GM12875 (cell line): ENCODE data around the gene IQSEC1.

ENCODE experiments used
- H3K4me3 ChIP-seq: one replicate; pipeline ENCODE4 v1.5.1; 2011; ENCODE audit warnings: low read depth, low read length, control low read depth
- TF ChIP-seq, protein P1 (sequence below): IDR thresholded peaks from 2 replicates; pipeline ENCODE4 v1.5.1; 2011; ENCODE audit warnings: low read depth, mild to moderate bottlenecking, control low read depth, inconsistent platforms, low read length, moderate library complexity, borderline replicate concordance; ENCODE audit not compliant: insufficient read depth

The IQSEC1 gene

DNA sequence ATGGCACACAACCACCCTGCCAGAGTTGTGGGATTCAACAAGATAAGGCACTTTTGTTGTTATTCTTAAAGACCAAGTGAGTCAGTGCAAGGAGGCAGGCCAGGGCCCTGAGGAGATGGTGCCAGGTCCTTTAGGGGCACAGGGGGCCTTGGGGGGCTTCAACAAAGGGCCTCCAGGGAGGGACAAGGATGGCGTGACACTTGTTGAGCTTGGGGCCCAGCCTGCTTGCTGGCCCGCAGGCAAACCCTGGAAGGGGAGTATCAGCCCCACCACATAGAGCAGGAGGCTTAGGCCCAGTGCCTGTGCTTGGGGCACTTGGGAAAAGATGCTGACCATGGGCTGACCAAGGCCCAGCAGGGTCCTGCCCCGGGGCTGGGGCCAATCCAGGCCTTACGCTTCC is 5.5 kb downstream of the IQSEC1 start:
- H3K4me3 ChIP-seq, result no peak overlapping the region
- TF ChIP-seq, protein P1, sequence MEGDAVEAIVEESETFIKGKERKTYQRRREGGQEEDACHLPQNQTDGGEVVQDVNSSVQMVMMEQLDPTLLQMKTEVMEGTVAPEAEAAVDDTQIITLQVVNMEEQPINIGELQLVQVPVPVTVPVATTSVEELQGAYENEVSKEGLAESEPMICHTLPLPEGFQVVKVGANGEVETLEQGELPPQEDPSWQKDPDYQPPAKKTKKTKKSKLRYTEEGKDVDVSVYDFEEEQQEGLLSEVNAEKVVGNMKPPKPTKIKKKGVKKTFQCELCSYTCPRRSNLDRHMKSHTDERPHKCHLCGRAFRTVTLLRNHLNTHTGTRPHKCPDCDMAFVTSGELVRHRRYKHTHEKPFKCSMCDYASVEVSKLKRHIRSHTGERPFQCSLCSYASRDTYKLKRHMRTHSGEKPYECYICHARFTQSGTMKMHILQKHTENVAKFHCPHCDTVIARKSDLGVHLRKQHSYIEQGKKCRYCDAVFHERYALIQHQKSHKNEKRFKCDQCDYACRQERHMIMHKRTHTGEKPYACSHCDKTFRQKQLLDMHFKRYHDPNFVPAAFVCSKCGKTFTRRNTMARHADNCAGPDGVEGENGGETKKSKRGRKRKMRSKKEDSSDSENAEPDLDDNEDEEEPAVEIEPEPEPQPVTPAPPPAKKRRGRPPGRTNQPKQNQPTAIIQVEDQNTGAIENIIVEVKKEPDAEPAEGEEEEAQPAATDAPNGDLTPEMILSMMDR, result no peak

DNA sequence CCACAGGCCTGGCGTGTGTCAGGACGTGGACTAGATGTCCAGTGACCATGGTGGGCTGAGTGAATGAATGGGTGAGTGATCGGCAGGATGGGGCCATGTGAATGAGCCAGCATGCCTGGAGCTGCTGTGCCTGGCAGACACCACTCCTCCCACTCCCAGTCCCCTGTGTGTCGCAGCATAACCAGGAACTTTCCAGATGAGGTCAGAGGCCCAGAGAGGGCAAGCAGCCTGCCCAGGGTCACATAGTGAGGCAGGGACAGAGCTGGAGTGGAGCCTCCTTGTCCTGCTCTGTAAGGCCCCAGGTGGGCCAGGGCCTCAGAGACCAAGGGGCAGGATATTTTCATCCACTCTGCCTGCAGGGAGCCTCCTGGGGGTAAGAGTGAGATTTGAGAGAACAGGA is 6.4 kb downstream of the IQSEC1 start:
- H3K4me3 ChIP-seq, result no peak overlapping the region
- TF ChIP-seq, protein P1, result no peak

DNA sequence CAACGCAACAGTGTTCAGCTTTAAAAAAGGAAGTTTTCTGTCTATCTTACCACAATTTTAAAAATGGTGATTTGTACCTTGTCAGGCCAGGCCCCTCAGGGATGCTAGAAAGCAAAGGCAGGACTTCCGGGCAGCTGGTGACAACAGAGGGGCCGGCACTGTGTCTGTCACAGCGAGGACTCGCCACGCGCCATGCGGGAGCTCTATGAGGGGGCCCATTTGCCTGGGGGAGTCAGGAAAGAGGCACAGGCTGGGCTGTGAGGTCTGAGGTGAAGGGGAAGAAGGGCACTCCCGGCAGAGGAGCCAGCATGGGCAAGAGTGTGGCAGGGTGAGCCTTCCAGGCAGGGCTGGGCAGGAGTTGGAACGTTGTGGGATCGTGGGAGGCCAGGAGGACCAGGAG is 7.0 kb downstream of the IQSEC1 start:
- H3K4me3 ChIP-seq, result no peak overlapping the region
- TF ChIP-seq, protein P1, result no peak

DNA sequence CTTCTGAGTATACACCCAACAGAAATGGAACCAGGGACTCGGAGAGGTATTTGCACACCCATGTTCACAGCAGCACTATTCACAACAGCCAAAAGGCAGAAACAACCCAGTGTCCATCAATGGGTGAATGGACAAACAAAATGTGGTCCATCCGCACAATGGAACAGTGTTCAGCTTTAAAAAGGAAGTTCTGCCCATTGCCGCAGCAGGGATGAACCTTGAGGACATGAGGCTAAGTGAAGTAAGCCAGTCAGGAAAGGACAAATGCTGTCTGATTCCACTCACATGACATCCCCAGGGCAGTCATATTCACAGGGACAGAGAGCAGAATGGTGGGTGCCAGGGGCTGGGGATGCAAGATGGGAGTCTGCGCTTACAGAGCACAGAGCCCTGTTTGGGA is 7.5 kb downstream of the IQSEC1 start:
- TF ChIP-seq, protein P1, result no peak
- H3K4me3 ChIP-seq, result no peak overlapping the region

DNA sequence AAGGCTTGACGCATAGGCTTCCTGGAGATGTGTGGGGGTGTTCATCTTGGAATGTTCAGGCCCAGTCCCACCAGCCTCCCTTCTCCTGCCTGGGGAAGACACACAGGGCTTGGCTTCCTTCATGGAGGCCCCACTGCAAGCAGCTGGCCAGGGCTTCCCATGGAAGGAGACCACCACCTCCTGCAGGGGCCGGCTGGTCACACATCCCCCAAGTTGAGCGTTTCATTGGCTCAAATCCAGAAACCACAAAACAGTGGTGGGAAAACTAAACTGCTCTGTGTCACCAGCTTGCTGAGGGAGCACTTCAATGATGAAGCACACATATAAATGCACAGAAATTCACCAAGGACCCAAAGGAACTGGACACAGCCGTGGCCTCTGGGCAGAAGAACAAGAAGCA is 8.3 kb downstream of the IQSEC1 start:
- TF ChIP-seq, protein P1, result no peak
- no peak overlapping the region for H3K4me3 ChIP-seq

DNA sequence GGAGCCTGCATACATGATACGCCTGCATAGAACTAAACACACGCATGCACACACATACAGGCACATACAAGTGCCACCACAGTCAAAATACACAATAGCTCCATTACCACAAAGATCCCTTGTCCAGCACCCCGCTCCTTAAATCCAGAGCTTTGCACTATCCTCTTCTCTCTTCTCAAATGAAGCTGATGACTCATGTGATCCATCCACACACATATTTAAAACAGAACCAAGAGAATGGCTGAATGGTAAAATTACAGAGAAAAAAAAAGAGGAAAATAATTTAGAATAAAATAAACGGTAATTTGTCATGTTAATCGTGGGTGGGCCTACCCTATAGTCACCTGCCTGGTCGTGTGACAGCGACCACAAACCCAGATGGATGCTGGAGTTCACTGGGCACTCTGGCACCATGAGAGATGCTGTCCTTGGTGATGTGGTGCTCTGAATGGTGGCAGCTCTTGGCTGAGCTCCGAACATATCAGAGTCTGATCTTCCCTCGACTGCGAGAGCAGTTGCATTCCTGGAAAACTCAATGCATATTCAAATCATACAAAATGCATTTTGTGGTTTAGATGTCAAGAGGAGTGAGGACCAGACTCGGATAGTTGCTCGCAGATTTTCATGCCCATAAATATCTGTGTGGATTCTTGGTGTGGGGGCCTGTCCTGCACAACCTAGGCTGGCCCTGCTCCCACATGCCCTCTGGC is 8.9 kb downstream of the IQSEC1 start:
- no peak overlapping the region for H3K4me3 ChIP-seq
- TF ChIP-seq, protein P1, result no peak

DNA sequence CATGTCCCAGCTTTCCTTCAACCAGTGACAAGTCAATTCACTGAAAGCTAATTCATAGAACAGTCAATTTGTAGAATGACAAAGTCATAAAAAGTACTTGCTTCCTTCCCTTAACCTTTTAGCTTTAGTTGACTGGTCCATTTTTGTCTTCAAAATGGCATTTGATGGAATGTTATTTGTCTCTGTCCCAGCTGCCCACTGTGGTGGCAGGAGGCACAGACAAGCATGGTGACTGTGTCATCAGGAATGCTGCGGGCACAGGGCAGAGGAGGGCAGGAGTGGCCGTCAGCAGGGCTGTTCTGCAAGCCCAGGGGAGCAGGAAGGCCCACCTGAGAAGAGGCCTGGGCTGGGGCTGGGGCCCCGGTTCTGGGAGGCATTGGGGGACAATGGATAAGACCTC is 10.0 kb downstream of the IQSEC1 start:
- H3K4me3 ChIP-seq, result no peak overlapping the region
- TF ChIP-seq, protein P1, result no peak
